Mucosa of descending colon (tissue), 3 donors: ENCODE data around the gene ZSWIM8. TPM values are rescaled to one million over a fixed set of nuclear protein-coding genes. Genes with fewer than 3 reads are reported as not detected.

Source experiments
- ATAC-seq: fragments of 200-7000 bp; cut with Tn5 transposase; one replicate; pipeline ENCODE4 v1.9.1; 2020; ENCODE audit warnings: mild to moderate bottlenecking, moderate library complexity
- DNase-seq, 3 donors: peaks; one replicate each; pipeline ENCODE4 v3.0.0-alpha.2; 2020
- H3K36me3 ChIP-seq: fragments of 200-600 bp; one replicate; pipeline ENCODE4 v1.8.0; 2021; ENCODE audit warnings: low read depth, mild to moderate bottlenecking
- H3K4me1 ChIP-seq: fragments of 200-600 bp; one replicate; pipeline ENCODE4 v1.8.0; 2021; ENCODE audit warnings: low read depth, mild to moderate bottlenecking
- H3K4me3 ChIP-seq: fragments of 200-600 bp; one replicate; pipeline ENCODE4 v1.8.0; 2021; ENCODE audit warnings: mild to moderate bottlenecking
- H3K9me3 ChIP-seq: fragments of 200-600 bp; one replicate; pipeline ENCODE4 v1.8.0; 2021; ENCODE audit warnings: mild to moderate bottlenecking
- CTCF ChIP-seq: fragments of 200-600 bp; IDR thresholded peaks from one replicate; pipeline ENCODE4 v1.8.0; 2022; ENCODE audit warnings: antibody characterized with exemption, mild to moderate bottlenecking
- intact Hi-C, 2 donors: fragments of 100-400 bp; cut with DNase I in 1 of 2; cut with micrococcal nuclease in 1 of 2; formaldehyde crosslinking; loops; one replicate each; pipeline versions ENCODE4 v1.11.0 to v1.11.1; 2022; cut with DNase I, micrococcal nuclease
- total RNA-seq, 3 donors: library from RNA; stranded (reverse); fragmentation: NEBNext Ultra II Directional in 2 of 3; extraction: Animal tissue kit (Norgen Biotek cat#: 25700) in 2 of 3; gene quantifications; one replicate each; pipeline versions ENCODE4 v1.2.1 to v1.2.4, GENCODE V29; 2021 to 2023
- donor health status: DM: no; HTN: no; CAD: no; lungs with moderate emphysema.
- donor health status: DM: no; HTN: no; CAD: no.
- donor health status: DM: no; HTN: yes; CAD: no.

The ZSWIM8 gene
- total RNA-seq, 3 donors from 2014 or later = 72.5 to 119 (median 90.1) TPM

- no peaks in the 10 kb centered on the region for H3K9me3 ChIP-seq
- intact Hi-C loops = no loop called here
- peaks cover 8% of the 10 kb centered on the region for H3K4me1 ChIP-seq
- ATAC-seq (no peak), DNase-seq (peak in 1 of 3 donors; percentile 16)
- no peaks in the 10 kb centered on the region for H3K36me3 ChIP-seq
- H3K4me3 ChIP-seq = no peak overlapping the region
- TF ChIP-seq CTCF = no peak
These were observed 22.1 kb downstream of the ZSWIM8 start for GRCh38 chr10:73807471-73807870.

GRCh38 chr10:73808021-73808815 is 22.8 kb downstream of the ZSWIM8 start:
- no peak for ATAC-seq
- TF ChIP-seq CTCF = no peak
- no peaks in the 10 kb centered on the region for H3K9me3 ChIP-seq

GRCh38 chr10:73809061-73809818 is 23.8 kb downstream of the ZSWIM8 start:
- Histone ChIP-seq H3K9me3 (no peaks in the 10 kb centered on the region), H3K4me3 (no peak overlapping the region), H3K4me1 (peaks cover 8% of the 10 kb centered on the region), H3K36me3 (no peaks in the 10 kb centered on the region)
- DNase-seq = peak in 1 of 3 donors; percentile 4
- intact Hi-C loops = no loop called here
- ATAC-seq = no peak
- no peak for TF ChIP-seq CTCF

More at GRCh38 chr10:73808021-73808815, 22.8 kb downstream of the ZSWIM8 start:
- DNase-seq = peak in 1 of 3 donors; percentile 34
- H3K4me1 ChIP-seq = peaks cover 8% of the 10 kb centered on the region
- H3K4me3 ChIP-seq = no peak overlapping the region
- intact Hi-C loops = no loop called here
- H3K36me3 ChIP-seq = no peaks in the 10 kb centered on the region

GRCh38 chr10:73810358-73810734 is 24.9 kb downstream of the ZSWIM8 start:
- Histone ChIP-seq H3K4me3 (no peak overlapping the region), H3K9me3 (no peaks in the 10 kb centered on the region), H3K4me1 (peaks cover 8% of the 10 kb centered on the region), H3K36me3 (no peaks in the 10 kb centered on the region)
- TF ChIP-seq CTCF = no peak
- intact Hi-C loops = no loop called here
- DNase-seq (no peak), ATAC-seq (no peak)

GRCh38 chr10:73810735-73811465 is 25.5 kb downstream of the ZSWIM8 start:
- H3K36me3 ChIP-seq = no peaks in the 10 kb centered on the region
- peak overlapping the region; percentile 68 for H3K4me3 ChIP-seq
- TF ChIP-seq CTCF = no peak
- H3K9me3 ChIP-seq = no peaks in the 10 kb centered on the region
- ATAC-seq (peak; percentile 48), DNase-seq (peak; percentile 49 to 82 (median 69))
- peaks cover 8% of the 10 kb centered on the region for H3K4me1 ChIP-seq
- intact Hi-C loops = no loop called here
